Stimulated activated CD8-positive, alpha-beta memory T cell treated with anti-CD3 and anti-CD28 coated beads, Interleukin-7, amount 100 ng/mL, for 1 hour (primary cell): ENCODE data around the gene STK40.

Source experiments
- DNase-seq, 2 donors: peaks; one replicate each; pipeline ENCODE4 v3.0.0-alpha.2; 2020; ENCODE audit warnings: low read depth in 2 of 2

STK40 gene

GRCh38 chr1:36372617-36373016, 13.1 kb downstream of the STK40 start:
- no peak for DNase-seq

- peak; percentile 71 to 85 for DNase-seq
These were observed 16.5 kb downstream of the STK40 start for GRCh38 chr1:36369061-36369861.

- DNase-seq: no peak
These were observed 17.9 kb downstream of the STK40 start for GRCh38 chr1:36367798-36368197.

- DNase-seq: no peak
These were observed 18.7 kb downstream of the STK40 start for GRCh38 chr1:36367066-36367465.

DNA sequence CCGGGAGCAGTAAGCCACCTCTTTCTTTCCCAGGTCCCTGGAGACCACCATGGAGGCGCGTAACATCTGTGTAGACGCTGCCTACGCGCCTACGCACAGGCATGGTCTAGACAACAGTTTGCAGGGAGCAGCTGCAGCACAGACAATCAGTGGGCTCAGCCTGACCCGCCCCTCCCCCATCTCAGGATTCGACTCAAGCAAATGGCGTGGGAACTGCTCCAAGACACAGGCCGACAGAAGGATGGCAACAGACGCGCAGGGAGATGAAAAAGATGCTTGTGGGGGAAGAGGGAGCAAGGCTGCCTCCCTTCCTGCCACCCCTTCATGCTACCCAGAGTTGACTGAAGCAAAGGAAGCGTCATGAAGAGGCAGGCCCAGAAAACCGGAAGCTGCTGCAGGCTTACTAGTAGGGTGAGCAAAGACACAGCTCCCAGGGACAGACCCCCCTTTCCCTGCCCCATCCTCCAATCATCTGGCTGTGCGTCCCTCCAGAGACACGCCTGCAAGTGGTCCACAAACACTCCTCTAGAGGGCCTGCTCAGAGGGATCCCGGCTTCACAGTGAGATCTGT, 19.5 kb downstream of the STK40 start:
- peak in 1 of 2 donors; percentile 17 for DNase-seq

- no peak for DNase-seq
These were observed 20.3 kb downstream of the STK40 start for GRCh38 chr1:36365381-36365780.

DNA sequence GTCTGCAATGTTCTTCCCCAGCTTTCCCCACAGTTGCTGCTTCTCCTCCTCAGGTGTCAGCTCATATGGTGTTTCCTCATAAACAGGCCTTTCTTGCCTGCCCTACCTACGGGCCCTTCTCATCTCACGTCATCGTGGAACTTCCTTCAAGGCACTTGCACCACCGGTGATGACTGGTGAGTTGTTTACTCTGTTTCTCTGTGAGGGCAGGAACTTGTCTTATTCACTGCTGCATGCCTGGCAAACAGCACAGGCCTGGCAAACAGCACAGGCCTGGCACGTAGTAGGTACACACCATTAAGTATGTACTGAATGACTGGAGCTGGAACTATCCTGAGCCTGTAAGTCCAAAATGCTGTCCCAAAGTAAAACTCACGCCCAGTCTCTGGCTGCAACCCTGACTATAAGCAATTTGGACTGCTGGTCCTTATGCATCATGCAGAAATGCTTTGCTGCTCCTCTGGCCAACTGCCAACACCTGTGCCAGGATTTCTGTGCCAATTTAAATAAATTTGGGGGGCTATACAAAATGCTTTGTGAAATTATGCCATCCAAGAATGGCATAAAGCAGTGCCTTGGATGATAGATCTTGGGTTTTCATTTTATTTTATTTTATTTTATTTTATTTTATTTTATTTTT, 25.7 kb downstream of the STK40 start:
- no peak for DNase-seq

DNA sequence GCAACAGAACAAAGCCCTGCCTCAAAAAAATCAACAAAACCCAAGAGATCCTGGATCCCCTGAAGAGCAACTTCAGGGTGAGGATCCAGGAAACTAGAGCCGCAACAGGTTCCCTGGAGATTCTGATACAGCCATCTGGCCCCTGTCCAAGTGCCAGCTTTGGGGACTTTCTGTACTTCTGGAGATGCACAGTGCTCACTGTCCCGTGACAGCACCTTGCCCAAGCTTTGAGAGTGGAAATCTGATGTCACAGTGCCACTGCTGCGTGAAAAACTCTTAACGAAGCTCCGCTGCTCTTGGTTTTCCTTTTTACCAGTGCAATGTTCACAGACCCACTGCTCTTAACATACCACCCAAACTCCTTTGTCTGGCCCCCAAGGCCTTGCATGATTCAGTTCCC, 26.3 kb downstream of the STK40 start:
- no peak for DNase-seq

GRCh38 chr1:36358514-36359084, 27.1 kb downstream of the STK40 start:
- DNase-seq: no peak

DNA sequence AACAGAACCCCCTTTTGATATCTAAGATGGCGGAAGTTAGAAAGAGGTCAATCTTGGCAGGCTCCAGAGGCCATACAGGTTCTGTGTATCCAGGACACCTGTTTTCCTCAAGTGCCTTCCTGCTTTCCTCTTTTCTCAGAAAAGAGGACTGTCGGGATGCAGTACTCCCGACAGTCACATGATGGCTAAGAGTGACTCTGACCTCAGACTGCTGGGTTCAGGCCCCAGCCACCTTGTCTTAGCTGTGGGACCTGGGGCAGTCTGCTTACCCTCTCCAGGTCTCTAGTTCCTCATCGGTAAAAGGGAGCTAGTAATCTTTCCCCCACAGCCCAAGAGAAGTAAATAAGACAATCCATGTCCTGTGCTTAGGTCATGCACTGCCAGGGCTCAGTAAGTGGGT, 29.9 kb downstream of the STK40 start:
- no peak for DNase-seq

DNA sequence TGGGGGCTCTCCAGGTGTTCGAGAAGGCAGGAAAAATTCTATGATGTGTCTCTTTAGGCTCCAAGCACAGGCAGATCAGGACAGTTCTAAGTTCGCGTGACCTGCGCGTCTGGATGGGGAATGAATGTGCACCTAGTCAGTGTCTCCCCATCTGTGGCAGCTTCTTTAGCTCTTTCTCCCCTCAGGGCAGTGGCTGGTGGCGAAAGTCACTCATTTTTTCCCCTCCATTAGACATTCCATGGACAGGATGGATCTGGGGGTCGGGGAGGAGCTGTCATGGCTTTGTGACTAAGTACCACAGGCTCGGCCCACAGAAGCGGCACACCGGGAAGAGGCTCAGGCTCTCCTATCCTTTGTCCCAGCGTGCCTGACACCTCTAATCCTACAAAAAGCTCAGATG, 31.2 kb downstream of the STK40 start:
- DNase-seq: no peak

DNA sequence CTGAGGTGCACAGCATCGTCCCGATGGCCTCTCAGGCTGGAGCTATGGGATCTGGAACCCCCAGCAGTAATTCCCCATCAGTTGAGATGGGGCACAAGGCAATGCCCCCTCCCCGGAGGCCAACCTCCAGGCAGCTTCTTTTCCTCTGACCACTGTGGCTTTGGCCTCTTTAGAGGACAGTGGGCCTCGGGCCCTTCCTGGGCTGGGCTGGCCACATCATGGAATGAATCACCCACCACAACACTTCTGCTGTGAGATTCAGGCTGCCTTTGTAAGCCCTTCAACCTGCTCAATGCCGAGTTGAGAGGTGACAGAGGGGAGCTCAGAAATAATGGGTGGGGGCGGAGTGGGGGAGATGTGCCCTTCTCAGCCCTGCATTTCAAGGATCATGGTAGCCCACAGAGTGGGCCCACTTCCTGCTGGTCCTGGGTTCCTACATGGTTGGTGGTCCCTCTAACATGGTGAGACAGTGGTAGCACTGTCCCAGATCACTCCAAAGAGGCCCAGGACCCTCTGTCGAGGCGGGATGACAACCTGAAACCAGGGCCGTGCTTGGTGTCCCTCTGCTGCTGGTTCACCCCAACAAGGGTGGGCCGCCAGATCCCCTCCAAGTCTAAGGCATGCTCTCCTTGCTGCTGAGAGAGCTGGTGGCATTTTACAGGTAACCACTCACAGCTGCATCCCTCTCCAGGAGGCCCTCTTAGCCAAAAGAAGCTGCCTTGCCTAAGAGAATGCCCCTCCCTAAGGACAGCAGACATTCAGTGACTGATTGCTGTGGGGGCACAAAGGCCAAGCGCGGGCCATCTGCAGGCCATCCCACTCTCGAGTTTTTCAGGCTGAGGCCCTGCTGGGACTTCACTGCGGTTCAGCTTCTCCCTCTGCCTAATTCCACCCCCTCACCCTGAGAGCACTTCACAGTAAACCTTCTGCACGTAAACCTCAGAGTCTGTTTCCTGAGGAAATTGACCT, 32.5 kb downstream of the STK40 start:
- no peak for DNase-seq

DNA sequence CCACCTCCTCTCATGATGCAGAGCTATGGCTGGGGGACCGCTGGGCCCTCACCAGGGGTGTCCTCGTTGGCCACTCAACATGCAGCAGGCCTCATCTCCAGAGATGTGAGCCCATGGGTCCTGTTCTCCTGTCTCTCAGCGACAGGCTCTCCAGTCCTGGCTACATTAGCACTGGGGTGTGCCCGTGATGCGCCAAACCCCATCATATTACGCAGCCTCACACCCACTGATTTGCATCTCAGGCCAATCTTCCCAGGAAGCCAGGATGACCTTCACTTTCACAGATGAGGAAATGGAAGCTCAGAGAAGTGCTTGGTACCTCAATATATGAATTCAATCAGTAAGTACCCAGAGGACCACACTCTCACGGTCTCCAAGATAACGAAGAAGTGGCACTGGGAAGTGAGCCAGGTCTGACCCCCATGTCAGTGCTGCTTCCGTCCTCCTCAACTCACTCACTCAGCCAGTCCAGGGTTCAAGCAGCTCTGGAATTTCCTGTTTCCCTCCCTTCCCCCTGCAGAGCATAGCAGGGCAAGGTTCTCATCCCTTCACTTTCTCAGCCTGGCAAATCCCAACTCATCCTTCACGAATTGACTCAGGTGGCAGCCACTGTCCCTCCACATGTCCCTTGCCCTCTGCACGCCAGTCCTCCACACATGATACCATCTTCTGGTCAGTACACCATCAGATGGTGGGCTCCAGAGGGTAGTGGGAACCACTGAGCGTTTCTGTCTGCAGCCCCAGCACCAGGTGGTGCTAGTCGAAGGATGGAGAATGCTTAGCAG, 33.4 kb downstream of the STK40 start:
- no peak for DNase-seq

DNA sequence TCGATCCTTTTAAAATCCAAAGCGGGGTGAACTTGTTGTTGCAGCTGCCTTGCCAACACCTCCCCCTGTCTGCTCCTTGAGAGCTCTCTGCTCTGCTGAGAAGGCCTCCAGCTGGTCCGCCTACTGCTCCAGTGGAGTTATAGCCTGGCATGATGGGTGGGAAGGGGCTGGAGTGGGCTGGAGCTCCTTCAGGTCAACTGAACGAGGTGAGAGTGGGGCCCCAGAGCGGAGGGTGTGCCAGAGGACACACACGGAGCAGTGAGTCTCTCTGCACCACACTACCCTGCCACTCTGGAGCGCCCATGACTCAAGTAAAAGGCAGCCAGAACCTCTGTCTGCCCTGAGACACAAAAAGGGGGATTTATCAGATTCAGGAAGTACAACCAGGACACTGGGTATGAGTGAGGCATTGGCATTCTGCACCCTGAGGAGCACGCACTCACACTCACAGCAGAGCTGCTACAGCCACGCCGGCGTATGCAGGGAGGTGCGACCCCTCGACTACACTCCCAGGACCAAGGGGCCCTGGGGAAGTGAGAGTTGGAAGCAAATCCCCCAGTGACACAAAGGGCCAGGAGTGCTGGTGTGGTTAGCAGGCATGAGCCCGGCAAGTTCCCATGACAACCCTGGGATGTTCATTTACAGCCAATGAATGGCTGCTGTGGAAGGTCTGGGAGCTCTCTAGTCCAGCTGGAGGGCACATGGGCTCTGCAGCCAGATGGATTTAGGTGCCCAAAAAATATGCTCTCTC, 34.3 kb downstream of the STK40 start:
- DNase-seq: no peak

DNA sequence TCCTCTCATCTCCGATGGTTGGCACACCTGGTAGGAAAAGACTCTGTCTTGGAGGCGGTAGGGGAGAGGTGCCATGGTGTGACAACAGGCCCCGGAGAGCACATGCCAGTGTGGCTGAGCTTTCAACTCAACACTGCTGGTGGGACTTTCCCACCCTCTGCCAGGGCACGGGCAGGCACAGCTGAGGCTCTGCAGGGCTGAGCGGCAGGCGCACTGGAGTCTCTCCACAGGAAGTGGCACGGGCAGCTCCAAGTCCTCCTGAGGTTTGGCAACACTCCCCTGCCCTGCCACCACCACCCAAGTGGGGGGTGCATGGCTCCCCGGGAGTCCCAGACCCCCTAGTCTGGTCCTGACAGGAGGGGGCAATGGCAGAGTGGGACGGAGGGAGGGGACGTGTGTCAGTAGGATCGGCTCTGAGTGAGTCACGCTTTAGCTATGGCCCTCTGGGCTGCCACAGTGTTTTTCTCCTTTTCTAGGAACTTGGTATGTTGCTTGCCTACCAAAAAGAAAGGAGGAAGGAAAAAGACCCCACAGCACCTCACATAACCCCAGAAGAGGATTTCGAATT, 35.0 kb downstream of the STK40 start:
- DNase-seq: no peak

DNA sequence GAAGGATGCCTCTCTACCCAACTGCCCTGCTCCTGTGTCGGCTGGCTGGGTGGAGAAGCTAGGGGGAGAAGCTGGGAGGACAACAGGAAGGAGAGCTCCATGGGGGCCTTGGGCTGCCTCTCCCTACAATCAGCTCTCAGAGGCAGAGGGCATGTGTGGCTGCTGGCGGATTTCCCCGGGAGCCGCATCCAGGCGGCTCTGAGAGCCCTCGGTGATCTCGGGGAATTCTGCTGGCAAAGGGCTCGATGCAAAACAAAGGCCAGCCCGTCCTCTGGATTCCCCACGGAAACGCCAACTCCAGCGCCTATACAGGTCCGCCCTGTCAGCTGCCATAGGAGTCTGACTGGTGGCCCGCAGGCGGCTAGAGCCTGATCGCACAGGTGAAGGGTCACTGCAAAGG, 35.9 kb downstream of the STK40 start:
- no peak for DNase-seq

GRCh38 chr1:36349241-36349671, 36.5 kb downstream of the STK40 start:
- DNase-seq: no peak

- no peak for DNase-seq
These were observed 38.9 kb downstream of the STK40 start for GRCh38 chr1:36346741-36347370.

DNA sequence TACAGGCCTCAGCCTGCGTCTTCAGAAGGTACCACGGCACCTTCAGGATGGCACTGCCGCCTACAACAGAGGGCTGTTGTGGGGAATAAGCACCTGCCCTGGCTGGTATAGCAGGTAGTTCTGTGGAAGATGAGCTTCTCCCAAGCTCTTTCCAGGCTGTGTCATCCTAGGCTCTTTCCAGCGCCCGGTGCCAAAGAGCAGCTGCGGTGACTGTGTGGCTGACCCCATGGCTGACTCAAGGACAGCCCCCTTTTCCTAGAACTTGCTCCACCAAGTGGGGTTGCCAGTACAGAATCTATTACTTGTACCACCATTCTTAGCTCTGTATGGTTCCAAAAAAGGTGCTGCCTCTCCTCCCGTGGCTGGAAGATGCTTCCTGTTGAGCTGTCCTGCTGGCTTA, 40.4 kb downstream of the STK40 start:
- DNase-seq: no peak
